ENCODE results near the gene RGL3.

DNA sequence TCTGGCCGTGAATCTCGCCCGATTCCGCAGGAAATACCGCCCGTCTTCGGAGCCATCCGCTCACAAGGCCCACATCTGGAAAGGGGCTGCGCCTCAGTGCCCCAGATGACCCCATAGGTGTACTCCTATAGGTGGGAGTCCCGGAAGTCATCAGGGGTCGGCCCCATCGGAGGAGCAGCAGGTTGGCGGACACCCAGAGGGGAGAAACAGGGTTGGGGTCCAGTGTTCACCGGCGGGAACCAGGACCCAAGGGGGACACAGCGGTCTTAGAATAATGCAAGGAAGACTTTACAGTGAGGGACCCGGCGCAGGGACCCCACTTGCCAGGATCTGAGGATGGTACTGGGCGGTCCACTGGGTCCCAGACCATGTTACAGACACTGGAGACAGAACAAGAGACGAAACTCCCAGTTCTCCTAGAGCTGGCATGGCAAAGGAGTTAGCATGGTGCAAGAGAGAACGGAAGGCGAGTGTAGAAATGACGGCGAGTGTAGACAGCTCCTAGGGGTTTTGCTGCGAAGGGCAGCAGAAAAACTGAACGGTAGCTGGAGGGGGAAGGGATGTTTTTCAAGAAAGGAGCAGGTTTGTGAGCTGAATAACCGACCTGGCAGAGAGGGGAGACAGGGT, 4.2 kb upstream of the RGL3 start:
- TF ChIP-seq, protein P1, sequence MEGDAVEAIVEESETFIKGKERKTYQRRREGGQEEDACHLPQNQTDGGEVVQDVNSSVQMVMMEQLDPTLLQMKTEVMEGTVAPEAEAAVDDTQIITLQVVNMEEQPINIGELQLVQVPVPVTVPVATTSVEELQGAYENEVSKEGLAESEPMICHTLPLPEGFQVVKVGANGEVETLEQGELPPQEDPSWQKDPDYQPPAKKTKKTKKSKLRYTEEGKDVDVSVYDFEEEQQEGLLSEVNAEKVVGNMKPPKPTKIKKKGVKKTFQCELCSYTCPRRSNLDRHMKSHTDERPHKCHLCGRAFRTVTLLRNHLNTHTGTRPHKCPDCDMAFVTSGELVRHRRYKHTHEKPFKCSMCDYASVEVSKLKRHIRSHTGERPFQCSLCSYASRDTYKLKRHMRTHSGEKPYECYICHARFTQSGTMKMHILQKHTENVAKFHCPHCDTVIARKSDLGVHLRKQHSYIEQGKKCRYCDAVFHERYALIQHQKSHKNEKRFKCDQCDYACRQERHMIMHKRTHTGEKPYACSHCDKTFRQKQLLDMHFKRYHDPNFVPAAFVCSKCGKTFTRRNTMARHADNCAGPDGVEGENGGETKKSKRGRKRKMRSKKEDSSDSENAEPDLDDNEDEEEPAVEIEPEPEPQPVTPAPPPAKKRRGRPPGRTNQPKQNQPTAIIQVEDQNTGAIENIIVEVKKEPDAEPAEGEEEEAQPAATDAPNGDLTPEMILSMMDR (IDR thresholded peaks at IDR 0.05), result no peak
- TF ChIP-seq POLR2AphosphoS5 (IDR thresholded peaks at IDR 0.05; ENCODE audit: low read depth, low read length) (no peak), SIN3A (IDR thresholded peaks at IDR 0.05; ENCODE audit: borderline replicate concordance, insufficient read depth, low read depth, low read length) (no peak), REST (IDR thresholded peaks at IDR 0.05; ENCODE audit: insufficient read depth in 1 of 2, low read depth in 2 of 2, low read length in 1 of 2) (no peak)
